ENCODE data around the gene DTNA. TPM values are rescaled to one million over a fixed set of nuclear protein-coding genes. Genes with fewer than 3 reads are reported as not detected.

The DTNA gene
- total RNA-seq, 1 experiment from 2014 or later = not detected

- H3K4me1 ChIP-seq (replicated peaks; ENCODE audit: insufficient read depth) = no peaks in the 10 kb centered on the region
- TF ChIP-seq EZH2 (IDR thresholded peaks at IDR 0.05; ENCODE audit: low read depth) = no peak
- TF ChIP-seq CTCF (conservative IDR thresholded peaks at IDR 0.05) = no peak
- no peak overlapping the region for H3K4me3 ChIP-seq
- POLR2A ChIA-PET (ENCODE audit: unreplicated experiment) = no interaction called here
- H3K9me2 ChIP-seq (ENCODE audit: insufficient read depth) = no peaks in the 10 kb centered on the region
- H3K27ac ChIP-seq = no peak overlapping the region
- H3F3A ChIP-seq (ENCODE audit: insufficient read depth, low read depth) = no peaks in the 10 kb centered on the region
- H3K4me2 ChIP-seq = no peak overlapping the region
- DNase-seq = no peak
- H3K27me3 ChIP-seq (ENCODE audit: insufficient read depth, low read depth) = no peaks in the 10 kb centered on the region
- H3K36me3 ChIP-seq (ENCODE audit: low read depth) = no peaks in the 10 kb centered on the region
- no peaks in the 10 kb centered on the region for H3K79me2 ChIP-seq (ENCODE audit: low read depth)
- H2AFZ ChIP-seq = no peak overlapping the region
- CTCF ChIA-PET = no interaction called here
- H3K9me3 ChIP-seq (ENCODE audit: insufficient read depth, low read depth) = no peaks in the 10 kb centered on the region
- intact Hi-C loops (cut with micrococcal nuclease; ENCODE audit: unreplicated experiment) = no loop called here
- H4K20me1 ChIP-seq (ENCODE audit: insufficient read depth) = no peaks in the 10 kb centered on the region
- BruUV-seq (replicated peaks) = no TSS peak
Observed at GRCh38 chr18:34726286-34727004, 16.3 kb downstream of the DTNA start.

GRCh38 chr18:34729264-34729663 is 19.2 kb downstream of the DTNA start:
- Histone ChIP-seq H3F3A (ENCODE audit: insufficient read depth, low read depth) (no peaks in the 10 kb centered on the region), H2AFZ (no peak overlapping the region), H3K9me3 (ENCODE audit: insufficient read depth, low read depth) (no peaks in the 10 kb centered on the region), H3K27me3 (ENCODE audit: insufficient read depth, low read depth) (no peaks in the 10 kb centered on the region), H3K9me2 (ENCODE audit: insufficient read depth) (no peaks in the 10 kb centered on the region), H3K27ac (no peak overlapping the region), H3K4me3 (no peak overlapping the region), H3K4me2 (no peak overlapping the region), H3K79me2 (ENCODE audit: low read depth) (no peaks in the 10 kb centered on the region), H3K4me1 (replicated peaks; ENCODE audit: insufficient read depth) (no peaks in the 10 kb centered on the region), H4K20me1 (ENCODE audit: insufficient read depth) (no peaks in the 10 kb centered on the region), H3K36me3 (ENCODE audit: low read depth) (no peaks in the 10 kb centered on the region)
- TF ChIP-seq CTCF (conservative IDR thresholded peaks at IDR 0.05) (peak; percentile 58), EZH2 (IDR thresholded peaks at IDR 0.05; ENCODE audit: low read depth) (no peak)
- intact Hi-C loops (cut with micrococcal nuclease; ENCODE audit: unreplicated experiment) = no loop called here
- POLR2A ChIA-PET (ENCODE audit: unreplicated experiment) = no interaction called here
- DNase-seq = no peak
- CTCF ChIA-PET = no interaction called here
- no TSS peak for BruUV-seq (replicated peaks)

- no peak for TF ChIP-seq CTCF (conservative IDR thresholded peaks at IDR 0.05)
- TF ChIP-seq EZH2 (IDR thresholded peaks at IDR 0.05; ENCODE audit: low read depth) = no peak
- no peaks in the 10 kb centered on the region for H3K36me3 ChIP-seq (ENCODE audit: low read depth)
Observed at GRCh38 chr18:34729740-34730355, 19.8 kb downstream of the DTNA start.

More at GRCh38 chr18:34729740-34730355, 19.8 kb downstream of the DTNA start:
- Histone ChIP-seq H3K9me2 (ENCODE audit: insufficient read depth) (no peaks in the 10 kb centered on the region), H4K20me1 (ENCODE audit: insufficient read depth) (no peaks in the 10 kb centered on the region), H3K27me3 (ENCODE audit: insufficient read depth, low read depth) (no peaks in the 10 kb centered on the region), H3K4me3 (no peak overlapping the region), H3K79me2 (ENCODE audit: low read depth) (no peaks in the 10 kb centered on the region), H3F3A (ENCODE audit: insufficient read depth, low read depth) (no peaks in the 10 kb centered on the region), H3K9me3 (ENCODE audit: insufficient read depth, low read depth) (no peaks in the 10 kb centered on the region), H3K27ac (no peak overlapping the region), H2AFZ (no peak overlapping the region), H3K4me1 (replicated peaks; ENCODE audit: insufficient read depth) (no peaks in the 10 kb centered on the region), H3K4me2 (no peak overlapping the region)
- CTCF ChIA-PET = no interaction called here
- intact Hi-C loops (cut with micrococcal nuclease; ENCODE audit: unreplicated experiment) = no loop called here
- DNase-seq = no peak
- POLR2A ChIA-PET (ENCODE audit: unreplicated experiment) = no interaction called here
- BruUV-seq (replicated peaks) = no TSS peak
